ENCODE measurements around the gene JPH3. TPM values are rescaled to one million over a fixed set of nuclear protein-coding genes. Genes with fewer than 3 reads are reported as not detected.

The JPH3 gene
- polyA plus RNA-seq, 3 donors = 0.62 to 1.1 (median 1.0) TPM

DNA sequence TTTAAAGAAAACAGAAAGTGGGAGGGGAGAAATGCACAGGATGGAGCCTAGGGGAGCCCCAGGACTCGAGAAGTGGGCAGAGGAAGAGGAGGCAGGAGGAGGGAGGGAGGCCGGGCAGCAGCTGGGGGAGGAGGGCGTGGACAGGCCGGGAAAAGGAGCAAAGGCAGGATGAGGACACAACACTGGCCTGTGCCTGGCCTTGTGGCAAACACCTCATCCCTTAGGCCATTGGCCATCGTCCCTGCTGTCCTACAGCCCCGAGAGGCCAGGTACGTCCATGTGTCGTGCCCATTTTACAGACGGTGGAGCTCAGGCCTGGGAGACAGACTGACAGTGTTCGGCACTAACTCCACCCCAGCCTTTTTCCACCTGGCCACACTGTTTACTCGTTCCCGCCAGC is 15.9 kb downstream of the JPH3 start:
- no peak for DNase-seq (ENCODE audit: extremely low read depth in 1 of 11, low read depth in 9 of 11, low spot score in 4 of 11)

DNA sequence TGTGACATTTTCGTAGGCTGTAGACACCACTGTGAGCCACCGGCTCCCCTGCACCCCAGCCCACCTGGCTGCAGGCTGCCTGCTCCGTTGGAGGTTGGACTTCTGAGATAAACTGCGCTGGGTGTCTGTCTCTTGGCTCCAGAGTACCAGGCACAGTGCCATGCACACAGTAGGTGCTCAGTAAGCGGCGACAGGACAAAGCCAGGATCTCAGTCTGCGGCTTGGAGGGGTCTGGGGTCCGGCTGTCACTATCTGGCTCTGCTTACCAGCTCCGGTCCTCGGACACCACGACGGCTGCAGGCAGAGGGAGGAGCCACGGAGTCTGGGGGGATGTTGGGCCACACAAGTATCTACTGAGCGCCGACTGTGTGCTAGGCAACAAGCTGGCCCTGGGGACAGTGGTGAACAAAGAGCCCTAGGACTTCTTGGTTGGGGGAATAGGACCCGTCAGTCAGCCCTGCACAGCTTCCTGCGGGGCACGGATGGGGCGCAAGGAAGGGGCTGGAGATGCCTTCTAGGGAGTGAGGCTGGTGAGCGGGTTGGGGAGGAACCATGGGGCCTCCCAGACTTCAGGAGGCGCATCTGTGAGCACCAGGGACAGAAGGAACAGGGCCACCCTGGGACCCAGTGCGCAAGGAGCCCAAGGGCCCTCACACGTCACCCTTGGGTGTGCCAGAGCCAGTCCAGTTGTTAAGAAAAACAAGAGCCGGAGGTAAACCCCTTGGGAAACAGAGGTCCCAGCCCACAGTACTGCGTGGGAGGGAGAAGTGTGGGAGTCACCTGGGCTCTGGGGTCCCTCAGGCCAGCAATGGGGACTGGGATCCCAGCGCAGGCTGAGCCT is 17.3 kb downstream of the JPH3 start:
- no peak for DNase-seq (ENCODE audit: extremely low read depth in 1 of 11, low read depth in 9 of 11, low spot score in 4 of 11)

DNA sequence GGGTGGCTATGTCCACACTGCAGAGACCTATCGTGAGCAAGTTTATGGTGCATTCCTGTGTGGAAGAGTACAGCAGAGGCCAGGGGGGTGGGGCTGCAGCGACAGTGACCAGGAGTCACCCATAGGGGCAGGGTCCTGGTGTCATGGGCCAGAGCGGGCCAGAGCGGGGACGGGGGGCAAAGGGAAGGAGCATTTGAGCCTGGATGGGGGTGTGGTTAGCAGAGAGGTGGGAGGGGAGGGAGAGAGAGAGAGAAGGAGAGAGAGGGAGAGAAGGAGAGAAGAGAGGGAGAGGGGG is 17.8 kb downstream of the JPH3 start:
- no peak for DNase-seq (ENCODE audit: extremely low read depth in 1 of 11, low read depth in 9 of 11, low spot score in 4 of 11)

DNA sequence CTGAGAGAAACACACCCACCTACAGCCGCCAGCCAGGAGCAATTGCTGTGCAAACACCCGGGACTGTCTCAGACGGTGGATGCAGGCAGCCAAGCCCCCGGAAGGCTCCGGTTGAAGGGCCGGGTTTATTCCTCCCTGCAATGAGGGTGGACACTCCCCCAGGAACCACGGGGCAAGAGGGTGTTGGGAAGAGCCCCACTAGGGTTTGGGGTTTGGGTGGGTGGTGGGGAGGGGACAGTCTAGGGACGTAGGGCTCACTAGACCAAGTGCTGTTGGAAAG is 19.2 kb downstream of the JPH3 start:
- no peak for DNase-seq (ENCODE audit: extremely low read depth in 1 of 11, low read depth in 9 of 11, low spot score in 4 of 11)

DNA sequence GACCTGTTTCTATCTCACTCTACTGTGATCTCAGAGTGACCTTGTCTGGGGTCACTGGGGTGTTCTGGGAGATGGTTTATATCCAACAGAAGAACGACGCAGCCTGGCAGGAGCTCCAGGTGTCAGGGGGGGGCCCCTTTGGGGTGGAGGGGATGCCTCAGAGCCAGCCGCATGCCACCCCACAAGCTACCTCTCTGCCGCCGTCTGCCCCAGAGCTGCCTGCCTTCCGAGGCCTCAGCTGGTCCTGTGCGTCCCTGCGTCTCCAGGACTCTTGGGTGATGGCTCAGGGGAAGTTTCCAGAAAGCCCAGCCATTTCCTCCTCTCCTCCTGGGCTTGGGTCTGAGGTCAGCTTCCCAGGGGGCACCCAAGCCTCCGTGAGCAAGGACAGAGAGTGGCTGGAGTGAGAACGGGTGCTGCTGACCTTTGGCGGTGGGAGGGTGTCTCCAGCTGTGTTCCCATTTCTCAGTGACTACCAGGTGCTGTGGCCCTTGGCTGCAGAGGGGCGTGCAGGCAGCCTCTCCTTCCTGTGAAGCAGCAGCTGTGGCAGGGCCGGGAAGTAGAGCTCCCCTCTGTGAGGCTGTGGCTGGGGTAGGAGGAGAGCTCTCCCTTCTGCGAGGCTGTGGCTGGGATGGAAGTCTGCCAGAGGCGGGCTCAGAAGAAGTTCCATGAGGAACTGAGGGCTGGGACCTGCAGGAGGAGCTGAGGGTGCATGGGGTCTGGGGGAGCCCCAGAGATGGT is 19.8 kb downstream of the JPH3 start:
- no peak for DNase-seq (ENCODE audit: extremely low read depth in 1 of 11, low read depth in 9 of 11, low spot score in 4 of 11)

DNA sequence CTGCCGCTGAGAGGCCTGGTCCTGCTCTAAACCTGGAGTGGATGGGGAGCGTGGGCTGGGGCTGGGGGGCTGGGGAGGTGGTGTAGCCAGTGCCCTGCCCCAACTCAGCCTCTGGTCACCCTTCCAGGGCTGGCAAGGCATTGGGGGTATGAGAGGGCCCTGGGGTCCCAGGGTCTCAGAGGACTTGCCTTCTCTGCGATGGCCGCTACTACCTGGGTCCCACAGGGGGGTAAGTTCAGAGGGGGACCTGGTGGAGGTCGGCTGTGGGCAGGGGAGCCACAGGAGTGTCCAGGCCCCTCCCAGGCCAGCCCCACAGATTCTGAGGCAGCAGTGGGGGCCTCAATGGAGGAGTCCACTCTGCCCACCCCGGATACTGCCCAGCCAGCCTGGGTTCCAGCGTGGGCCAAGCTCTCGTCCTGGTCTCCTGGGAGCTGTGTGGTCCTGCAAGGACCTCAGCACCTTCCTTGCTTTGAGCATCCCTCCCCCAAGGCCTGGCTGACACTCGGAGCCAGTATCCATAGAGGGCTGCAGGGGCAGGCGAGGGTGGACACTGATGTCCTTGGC is 20.5 kb downstream of the JPH3 start:
- DNase-seq (ENCODE audit: extremely low read depth in 1 of 11, low read depth in 9 of 11, low spot score in 4 of 11) = no peak

DNA sequence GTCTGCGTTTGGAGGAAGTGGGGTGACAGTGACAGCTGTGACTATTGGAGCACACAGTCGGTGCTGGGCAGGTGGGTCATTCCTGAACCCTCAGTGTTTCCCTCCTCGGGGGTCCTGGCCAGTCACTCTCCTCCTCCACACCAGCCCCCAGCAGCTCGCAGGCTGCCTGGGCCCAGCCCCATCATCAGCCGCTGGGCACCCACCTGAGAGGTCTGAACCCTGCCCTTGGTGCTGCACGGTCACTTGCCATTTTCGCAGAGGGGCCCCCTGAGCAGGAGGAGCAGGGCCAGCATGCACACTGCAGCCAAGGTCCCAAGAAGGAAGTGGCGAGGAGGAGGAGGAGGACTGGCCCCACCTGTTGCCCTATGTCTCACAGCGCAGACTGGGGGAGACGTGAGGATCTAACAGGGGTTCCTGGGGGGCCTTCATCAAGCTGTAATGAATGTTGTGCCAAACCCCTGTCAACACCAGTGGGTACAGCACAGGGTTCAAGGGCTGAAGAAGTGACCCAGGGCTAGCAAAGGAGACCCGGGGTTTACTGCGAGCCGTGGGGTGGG is 23.0 kb downstream of the JPH3 start:
- no peak for DNase-seq (ENCODE audit: extremely low read depth in 1 of 11, low read depth in 9 of 11, low spot score in 4 of 11)

DNA sequence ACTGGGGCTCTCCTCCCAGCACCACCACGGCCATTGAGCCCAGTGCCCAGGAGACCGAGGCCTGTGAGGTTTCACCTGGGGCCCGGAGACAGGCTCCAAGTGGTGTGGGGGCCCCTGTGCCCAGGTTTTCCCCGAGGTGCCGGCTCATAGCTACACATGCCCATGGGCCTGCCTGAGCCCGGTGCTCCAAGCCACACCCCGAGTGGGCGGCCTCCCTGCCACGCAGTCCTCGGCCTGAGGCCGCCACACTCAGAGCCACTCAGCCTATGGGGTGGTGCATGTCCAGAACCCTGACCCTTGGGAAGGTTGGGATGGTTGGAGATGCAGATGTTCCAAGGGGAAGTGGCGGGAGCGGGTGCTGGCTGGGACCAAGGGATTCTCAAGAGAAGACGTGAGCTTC is 24.1 kb downstream of the JPH3 start:
- DNase-seq (ENCODE audit: extremely low read depth in 1 of 11, low read depth in 9 of 11, low spot score in 4 of 11) = no peak

DNA sequence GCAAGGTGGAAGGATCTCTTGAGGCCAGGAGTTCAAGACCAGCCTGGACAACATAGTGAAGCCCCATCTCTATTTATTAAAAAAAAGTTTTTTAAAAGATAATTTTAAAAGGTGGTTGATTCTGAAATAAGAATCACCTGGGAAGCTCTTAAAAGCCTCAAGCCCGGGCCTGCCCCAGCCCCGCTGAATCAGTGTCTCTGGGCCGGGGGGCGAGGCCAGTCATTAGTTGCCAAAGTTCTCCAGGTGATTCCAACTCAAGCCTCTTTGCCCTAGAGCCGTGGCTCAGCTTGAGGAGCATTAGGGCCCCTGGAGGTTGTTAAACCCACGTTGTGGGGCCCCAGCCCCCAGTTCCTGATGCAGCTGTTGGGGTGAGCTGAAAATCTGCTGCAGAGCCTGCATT is 24.6 kb downstream of the JPH3 start:
- DNase-seq (ENCODE audit: extremely low read depth in 1 of 11, low read depth in 9 of 11, low spot score in 4 of 11) = no peak

DNA sequence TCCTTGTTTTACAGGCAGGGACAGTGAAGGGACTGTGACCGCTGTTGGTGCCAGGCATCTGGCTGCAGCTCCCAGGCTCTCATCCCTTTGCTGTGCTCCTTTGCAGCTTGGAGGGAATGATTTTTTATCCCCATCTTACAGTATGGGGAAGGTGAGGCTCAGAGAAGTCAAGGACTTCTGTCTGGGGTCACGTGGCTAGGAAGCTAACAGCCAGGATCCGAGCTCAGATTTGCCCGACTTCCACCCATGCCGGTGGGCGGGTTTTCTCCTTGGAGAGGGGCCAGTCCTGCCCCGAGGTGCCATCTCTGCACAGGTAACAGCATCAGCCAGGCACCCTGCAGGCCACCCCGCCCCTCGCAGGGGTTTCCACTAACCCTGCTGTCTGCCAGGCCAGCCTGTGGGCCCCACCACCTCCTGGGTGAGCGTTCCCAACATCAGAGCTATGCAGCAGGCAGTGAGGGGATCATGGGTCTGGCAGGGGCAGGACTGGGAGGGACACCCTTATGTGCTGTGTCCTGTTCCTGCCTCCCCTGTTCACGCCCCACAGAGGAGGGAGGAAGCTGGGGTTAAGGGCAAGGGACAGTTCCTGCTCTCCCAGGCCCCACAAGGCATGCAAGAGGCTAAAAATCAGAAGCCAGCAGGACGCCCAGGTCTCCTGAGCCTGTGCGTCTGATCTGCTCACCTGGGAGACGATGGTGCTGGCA is 25.4 kb downstream of the JPH3 start:
- DNase-seq (ENCODE audit: extremely low read depth in 1 of 11, low read depth in 9 of 11, low spot score in 4 of 11) = no peak

DNA sequence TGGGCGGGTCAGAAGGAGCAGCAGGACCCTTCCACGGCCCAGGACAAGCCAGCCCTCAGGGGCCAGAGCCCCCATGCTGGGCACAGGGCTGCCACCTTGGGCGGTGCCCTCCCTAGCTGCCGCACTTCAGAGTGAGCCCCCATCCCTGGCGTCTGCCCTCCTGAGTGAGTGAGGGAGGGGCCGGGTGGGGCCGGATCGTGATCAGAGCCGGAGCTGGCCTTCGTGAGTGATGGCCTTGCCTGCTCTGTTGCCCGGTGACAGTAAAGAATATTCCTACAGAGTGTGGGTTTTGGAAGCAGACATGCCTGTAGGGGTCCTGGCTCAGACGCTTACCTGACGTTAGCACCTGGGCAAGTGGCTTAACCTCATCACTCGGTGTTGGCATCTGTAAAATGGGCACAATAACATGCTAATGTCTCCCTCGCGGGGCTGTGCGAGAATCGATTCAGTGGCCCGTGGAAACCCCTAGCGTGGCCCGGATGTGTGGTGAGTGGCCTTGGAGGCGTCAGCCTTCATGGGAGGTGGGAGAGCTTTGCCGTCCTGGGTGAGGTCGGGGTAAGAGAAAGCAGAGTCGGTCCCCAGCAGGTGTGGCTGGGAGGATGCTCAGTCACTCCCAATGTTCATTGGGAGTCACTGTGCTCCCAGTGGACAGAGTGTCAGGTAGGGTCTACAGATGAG is 26.1 kb downstream of the JPH3 start:
- no peak for DNase-seq (ENCODE audit: extremely low read depth in 1 of 11, low read depth in 9 of 11, low spot score in 4 of 11)

DNA sequence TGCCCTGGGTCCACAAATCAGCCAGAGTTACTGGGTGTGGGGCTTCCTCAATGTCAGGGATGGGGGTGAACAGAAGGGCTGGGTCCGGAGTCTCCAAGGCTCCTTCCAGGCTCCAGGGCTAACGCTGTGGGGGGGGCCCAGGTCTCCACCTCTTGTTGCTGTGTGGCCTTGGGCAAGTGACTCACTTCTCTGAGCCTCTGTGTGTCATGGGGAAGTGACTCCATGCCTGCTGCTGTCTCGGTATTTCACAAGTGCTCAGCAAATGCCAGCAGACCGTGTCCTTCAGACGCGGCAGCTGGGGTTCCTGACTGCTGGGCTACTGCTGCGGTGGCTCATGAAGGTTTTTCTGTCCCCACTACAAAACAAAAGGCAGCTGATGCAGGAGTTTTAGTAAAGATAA is 26.6 kb downstream of the JPH3 start:
- no peak for DNase-seq (ENCODE audit: extremely low read depth in 1 of 11, low read depth in 9 of 11, low spot score in 4 of 11)

DNA sequence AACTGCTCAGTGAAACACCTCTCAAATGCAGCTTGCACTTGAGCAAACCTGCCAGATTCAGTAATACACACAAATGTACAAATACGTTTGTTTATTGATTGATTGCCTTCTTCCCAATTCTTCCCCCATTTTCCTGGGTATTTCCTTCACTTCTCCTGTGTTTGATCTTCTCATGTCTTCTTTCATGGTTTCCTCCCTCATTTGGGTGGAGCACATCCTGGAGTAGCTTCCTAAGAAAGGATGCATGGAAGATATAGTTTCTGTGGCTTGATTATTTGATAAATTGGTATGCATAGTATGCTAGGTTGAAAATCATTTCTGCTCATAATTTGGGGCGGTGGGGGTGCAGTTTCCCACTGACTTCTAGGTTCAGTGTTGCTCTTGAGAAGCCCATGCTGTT is 28.8 kb downstream of the JPH3 start:
- DNase-seq (ENCODE audit: extremely low read depth in 1 of 11, low read depth in 9 of 11, low spot score in 4 of 11) = no peak

DNA sequence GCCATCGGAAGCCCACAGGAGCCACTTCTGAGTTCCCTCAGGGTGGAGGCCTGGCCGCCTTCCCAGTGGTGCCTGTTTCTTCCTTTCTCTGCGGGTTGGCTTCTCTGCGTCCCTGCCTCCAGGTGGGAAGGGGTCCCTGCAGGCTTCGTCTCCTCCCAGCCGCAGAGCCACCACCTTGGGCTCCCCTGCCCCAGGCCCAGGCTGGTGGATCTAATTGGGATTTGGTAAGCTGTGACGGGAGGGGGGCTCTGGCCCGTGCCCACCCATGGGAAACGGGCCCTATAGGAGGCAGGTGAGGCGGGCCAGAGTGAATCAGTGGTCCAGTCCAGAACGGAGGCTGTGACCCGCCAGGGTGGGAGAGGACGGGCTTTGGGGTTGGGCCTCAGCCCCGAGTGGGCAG is 32.1 kb downstream of the JPH3 start:
- DNase-seq (ENCODE audit: extremely low read depth in 1 of 11, low read depth in 9 of 11, low spot score in 4 of 11) = no peak

DNA sequence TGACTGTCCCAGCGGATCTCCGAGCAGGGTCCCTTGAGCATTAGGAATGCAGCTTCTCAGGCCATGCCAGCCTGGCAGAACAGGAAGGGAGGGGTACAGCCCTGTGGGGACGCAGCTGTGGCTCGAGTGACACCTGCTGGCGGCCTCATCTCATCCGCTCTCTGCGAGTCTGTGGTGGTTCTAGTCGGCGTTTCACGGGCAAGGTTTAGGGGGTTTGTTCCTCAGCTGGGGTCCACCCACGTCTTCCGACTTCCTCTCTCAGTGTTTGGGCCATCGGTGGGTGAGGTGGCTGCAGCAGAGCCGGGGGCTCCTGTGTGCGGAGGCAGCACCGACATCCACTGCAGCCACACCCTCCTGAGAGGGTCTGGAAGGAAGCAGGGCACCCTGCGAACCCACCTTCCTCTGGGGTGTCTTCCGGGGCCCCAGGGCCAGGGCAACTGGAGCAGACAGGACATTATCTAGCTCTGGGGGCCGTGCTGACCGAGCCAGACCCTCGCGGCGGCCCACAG is 33.3 kb downstream of the JPH3 start:
- DNase-seq (ENCODE audit: extremely low read depth in 1 of 11, low read depth in 9 of 11, low spot score in 4 of 11) = peak in 4 of 11 donors; percentile 13 to 22 (median 18)

DNA sequence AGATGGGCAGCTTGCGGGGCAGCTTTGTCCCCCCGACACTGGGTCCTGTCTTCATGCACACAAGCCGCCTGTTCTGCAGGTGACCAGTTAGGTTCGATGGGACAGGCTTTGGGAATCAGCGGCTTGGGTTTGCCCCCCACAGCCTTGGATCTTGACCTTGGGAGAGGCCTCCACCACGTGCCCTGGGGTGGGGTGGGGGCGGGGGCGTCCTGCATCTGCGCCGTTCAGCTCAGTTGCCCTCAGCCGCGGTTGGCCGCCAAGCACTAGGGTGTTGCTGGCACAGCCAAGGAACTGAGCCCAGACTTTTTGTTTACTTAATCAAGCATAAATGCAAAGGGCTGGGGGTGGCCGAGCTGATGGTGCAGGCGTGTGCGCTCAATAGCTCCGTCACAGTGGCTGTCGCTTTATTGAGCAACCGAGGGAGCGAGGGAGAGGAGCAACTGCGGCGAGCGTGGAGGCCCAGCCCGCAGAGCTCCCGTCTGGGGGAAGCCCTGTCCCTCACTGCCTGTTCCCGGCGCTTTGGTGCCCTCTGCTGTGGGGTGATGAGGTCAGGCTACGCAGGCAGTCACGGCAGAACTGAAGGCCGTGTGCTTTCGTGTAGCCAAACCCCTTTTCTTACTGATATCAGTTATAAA is 33.9 kb downstream of the JPH3 start:
- DNase-seq (ENCODE audit: extremely low read depth in 1 of 11, low read depth in 9 of 11, low spot score in 4 of 11) = peak in 7 of 11 donors; percentile 34 to 54 (median 41)

DNA sequence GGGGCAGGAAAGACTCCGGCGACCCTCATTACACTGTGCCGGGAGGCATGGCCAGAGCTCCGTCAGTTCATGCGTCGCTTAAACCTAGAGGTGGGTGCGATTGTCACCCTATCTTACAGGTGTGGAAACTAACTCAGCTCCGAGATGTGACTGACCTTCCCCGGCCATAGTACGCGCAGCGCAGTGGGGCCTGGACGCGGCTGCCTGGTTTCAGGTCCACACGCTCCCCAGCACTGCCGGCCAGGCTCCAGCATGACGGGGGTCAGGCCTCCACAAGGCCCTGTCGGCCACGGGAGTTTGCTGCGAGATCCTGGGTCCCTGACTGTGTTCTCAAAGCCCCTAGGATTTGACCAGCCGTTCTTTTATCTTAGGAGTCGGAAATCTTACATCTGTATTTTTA is 34.4 kb downstream of the JPH3 start:
- DNase-seq (ENCODE audit: extremely low read depth in 1 of 11, low read depth in 9 of 11, low spot score in 4 of 11) = no peak

DNA sequence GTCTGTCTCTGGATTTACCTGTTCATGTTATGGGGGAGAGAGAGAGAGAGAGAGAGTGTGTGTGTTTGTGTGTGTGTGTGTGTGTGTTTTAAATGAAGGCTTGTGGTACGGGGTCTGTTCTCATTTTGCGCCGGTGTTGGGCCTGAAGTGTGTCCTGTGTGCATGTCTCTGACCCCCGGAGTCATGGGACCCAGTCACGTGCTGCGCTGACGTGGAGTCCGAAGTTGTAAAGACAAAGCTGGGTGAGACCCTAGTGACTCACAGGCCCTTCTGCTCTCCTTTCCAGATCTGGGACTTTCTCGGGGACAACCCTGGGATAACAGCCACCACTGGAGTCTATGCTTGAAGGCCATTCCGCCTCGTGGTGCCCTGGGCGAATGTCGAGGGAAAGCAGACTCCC is 35.0 kb downstream of the JPH3 start:
- no peak for DNase-seq (ENCODE audit: extremely low read depth in 1 of 11, low read depth in 9 of 11, low spot score in 4 of 11)

DNA sequence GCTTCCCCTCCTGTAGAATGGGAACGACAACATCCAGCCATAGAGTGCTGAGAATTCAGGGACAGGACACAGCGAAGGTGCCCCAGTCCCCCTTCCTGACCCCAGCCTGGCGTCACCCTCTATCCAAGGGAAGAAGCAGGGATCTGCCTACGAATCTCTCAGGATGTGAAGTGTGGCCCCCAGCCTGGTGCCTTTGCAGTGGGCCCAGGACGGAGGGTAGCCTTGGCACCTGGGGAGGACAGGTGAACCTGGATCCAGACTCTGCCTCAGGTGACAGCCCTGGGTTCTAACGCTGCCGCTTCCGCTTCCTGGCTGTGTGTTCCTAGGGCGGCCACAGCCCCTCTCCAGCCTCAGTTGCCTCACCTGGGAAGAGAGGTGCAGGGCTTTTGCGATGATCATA is 36.4 kb downstream of the JPH3 start:
- DNase-seq (ENCODE audit: extremely low read depth in 1 of 11, low read depth in 9 of 11, low spot score in 4 of 11) = no peak

Measured in renal cortex interstitium (tissue), 11 donors.